ENCODE measurements around the gene ELAVL1.

DNA sequence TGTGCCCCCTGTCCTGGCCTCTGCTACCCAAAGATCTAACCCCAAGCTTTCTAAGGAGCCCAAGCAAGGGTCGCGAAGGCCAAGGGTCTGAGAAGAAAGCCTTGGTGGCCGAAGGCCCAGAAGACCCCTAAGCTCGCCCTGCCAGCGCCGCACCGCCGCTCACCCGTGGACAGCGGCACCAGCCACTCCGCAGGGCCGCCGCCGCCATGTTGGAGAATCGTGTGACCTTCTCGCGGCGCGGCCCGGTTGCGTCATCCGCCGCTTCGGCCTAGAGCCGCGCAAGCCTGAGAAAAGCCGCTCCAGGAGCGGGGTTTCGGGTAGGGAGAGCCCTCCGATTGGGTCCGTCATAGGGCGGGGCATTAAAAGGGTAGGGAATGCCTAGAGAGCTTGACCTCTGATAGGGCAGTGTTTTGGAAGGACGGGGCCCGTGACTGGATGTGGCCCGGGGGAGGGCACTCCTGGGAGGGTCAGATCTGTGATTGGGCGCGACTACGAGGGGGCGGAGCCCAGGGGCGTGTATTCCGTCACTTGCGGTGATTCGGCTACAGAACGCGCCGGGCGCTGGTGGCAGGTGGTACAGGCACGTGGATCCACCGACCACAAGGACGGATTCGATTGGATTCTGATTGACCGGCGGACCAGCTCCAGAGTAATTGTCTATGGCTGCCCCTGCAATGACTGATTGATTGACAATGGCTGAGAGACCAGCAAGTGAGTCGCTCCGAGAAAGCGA is 61.8 kb downstream of the ELAVL1 start, which contains the start of gene TIMM44:
- TF ChIP-seq, protein P1, sequence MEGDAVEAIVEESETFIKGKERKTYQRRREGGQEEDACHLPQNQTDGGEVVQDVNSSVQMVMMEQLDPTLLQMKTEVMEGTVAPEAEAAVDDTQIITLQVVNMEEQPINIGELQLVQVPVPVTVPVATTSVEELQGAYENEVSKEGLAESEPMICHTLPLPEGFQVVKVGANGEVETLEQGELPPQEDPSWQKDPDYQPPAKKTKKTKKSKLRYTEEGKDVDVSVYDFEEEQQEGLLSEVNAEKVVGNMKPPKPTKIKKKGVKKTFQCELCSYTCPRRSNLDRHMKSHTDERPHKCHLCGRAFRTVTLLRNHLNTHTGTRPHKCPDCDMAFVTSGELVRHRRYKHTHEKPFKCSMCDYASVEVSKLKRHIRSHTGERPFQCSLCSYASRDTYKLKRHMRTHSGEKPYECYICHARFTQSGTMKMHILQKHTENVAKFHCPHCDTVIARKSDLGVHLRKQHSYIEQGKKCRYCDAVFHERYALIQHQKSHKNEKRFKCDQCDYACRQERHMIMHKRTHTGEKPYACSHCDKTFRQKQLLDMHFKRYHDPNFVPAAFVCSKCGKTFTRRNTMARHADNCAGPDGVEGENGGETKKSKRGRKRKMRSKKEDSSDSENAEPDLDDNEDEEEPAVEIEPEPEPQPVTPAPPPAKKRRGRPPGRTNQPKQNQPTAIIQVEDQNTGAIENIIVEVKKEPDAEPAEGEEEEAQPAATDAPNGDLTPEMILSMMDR (IDR thresholded peaks at IDR 0.05): no peak
- no peak for TF ChIP-seq EZH2 (IDR thresholded peaks at IDR 0.05; ENCODE audit: borderline replicate concordance, insufficient read depth, low read depth, low read length, poor library complexity, severe bottlenecking)

Measured in B cell (primary cell).